OCI-LY1 (cell line): ENCODE results near the gene HPCAL1.

ENCODE experiments used
- EZH2 ChIP-seq: fragments of 200-600 bp; sonication (generic), shearing (Covaris generic); IDR thresholded peaks from 2 replicates; pipeline ENCODE4 v1.8.0; 2017; ENCODE audit warnings: borderline replicate concordance, mixed run types, mild to moderate bottlenecking, antibody characterized with exemption, low read length, moderate library complexity, mixed read lengths
- TF ChIP-seq, protein P1 (sequence below): fragments of 200-600 bp; sonication (generic), shearing (Covaris generic); IDR thresholded peaks from 2 replicates; pipeline ENCODE4 v1.5.1; 2017; ENCODE audit warnings: mild to moderate bottlenecking, antibody characterized with exemption, low read length, moderate library complexity, mixed read lengths

DNA sequence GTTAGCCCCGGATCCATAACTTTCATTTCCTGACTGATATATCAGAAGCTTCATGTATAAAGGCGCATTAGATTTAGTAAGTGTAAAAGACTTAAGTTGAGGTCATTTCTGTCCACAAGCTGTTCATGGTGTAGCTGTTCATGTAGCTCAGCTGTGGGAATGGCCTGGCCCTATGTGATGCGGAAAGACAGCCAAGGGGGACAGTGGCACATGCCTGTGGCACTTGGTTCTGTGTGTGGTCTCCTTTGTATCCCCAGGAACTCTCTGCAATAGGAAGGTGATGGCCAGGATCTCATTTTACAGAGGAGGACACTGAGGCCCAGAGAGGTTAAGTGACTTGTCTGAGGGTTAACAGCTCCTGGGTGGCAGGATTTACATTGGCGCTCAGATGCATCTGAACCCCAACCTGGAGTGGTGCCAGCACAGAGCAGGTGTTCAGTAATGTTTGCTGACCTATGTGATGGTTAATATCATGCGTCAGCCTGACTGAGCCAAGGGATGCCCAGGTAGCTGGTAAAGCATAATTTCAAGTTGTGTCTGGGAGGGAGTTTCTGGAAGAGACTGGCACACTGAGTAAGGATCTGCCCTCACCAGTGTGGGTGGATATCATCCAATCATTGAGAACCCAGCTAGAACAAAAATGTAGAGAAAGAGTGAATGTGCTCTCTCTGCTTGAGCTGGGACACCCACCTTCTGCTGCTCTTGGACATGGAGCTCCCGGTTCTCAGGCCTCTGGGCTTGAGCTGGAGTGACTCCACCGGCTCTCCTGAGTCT, 25.4 kb downstream of the HPCAL1 start:
- TF ChIP-seq, protein P1, sequence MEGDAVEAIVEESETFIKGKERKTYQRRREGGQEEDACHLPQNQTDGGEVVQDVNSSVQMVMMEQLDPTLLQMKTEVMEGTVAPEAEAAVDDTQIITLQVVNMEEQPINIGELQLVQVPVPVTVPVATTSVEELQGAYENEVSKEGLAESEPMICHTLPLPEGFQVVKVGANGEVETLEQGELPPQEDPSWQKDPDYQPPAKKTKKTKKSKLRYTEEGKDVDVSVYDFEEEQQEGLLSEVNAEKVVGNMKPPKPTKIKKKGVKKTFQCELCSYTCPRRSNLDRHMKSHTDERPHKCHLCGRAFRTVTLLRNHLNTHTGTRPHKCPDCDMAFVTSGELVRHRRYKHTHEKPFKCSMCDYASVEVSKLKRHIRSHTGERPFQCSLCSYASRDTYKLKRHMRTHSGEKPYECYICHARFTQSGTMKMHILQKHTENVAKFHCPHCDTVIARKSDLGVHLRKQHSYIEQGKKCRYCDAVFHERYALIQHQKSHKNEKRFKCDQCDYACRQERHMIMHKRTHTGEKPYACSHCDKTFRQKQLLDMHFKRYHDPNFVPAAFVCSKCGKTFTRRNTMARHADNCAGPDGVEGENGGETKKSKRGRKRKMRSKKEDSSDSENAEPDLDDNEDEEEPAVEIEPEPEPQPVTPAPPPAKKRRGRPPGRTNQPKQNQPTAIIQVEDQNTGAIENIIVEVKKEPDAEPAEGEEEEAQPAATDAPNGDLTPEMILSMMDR: no peak
- no peak for TF ChIP-seq EZH2
